Panc1 (cell line): ENCODE measurements around the gene OR10H3. TPM values are rescaled to one million over a fixed set of nuclear protein-coding genes. Genes with fewer than 3 reads are reported as not detected.

Source experiments
- ATAC-seq: fragments of 200-7000 bp; cut with Tn5 transposase; 2 replicates; pipeline ENCODE4 v1.9.1; 2020; ENCODE audit warnings: mild to moderate bottlenecking, moderate library complexity
- BruUV-seq: library from RNA; stranded (reverse); fragments of 400-500 nt; replicated peaks from 2 replicates; lab custom pipeline; 2021; lab: Mats Ljungman, UMichigan
- CTCF ChIA-PET: fragments of 300-600 bp; sonication (Branson Sonifier 250); formaldehyde crosslinking; loops from one replicate; lab custom pipeline; 2022; ENCODE audit warnings: antibody characterized with exemption; lab: Charles Lee
- POLR2A ChIA-PET: fragments of 300-600 bp; sonication (Branson Sonifier 250); formaldehyde crosslinking; loops from one replicate; lab custom pipeline; 2022; ENCODE audit warnings: antibody characterized with exemption; lab: Charles Lee
- DNase-seq: peaks from one replicate; pipeline ENCODE4 v3.0.0-alpha.2; 2010; ENCODE audit warnings: low read depth, low spot score
- H3K27ac ChIP-seq: 2 replicates; pipeline ENCODE4 v1.5.1; 2011; ENCODE audit warnings: mild to moderate bottlenecking, low read length, inconsistent platforms
- H3K27me3 ChIP-seq: fragments of 200-500 bp; sonication (Bioruptor generic); 2 replicates; pipeline ENCODE4 v1.6.0; 2014; ENCODE audit warnings: low read length, inconsistent platforms; ENCODE audit not compliant: control insufficient read depth, insufficient read depth
- H3K36me3 ChIP-seq: fragments of 200-500 bp; sonication (Bioruptor generic); 2 replicates; pipeline ENCODE4 v1.5.1; 2014; ENCODE audit warnings: inconsistent platforms, mild to moderate bottlenecking, low read length, moderate library complexity; ENCODE audit not compliant: control insufficient read depth, insufficient read depth
- H3K4me1 ChIP-seq: 2 replicates; pipeline ENCODE4 v1.5.1; 2011; ENCODE audit warnings: inconsistent platforms, mild to moderate bottlenecking, low read length, moderate library complexity; ENCODE audit not compliant: control insufficient read depth, insufficient read depth
- H3K4me3 ChIP-seq, 2 experiments: 2 replicates each; pipeline ENCODE4 v1.5.1; 2011 to 2012; ENCODE audit warnings: low read depth in 2 of 2, low read length in 2 of 2, mild to moderate bottlenecking in 2 of 2, inconsistent platforms in 1 of 2, moderate library complexity in 1 of 2
- H3K9me3 ChIP-seq: fragments of 200-500 bp; sonication (Bioruptor generic); 2 replicates; pipeline ENCODE4 v1.5.1; 2014; ENCODE audit warnings: low read depth, mild to moderate bottlenecking, inconsistent platforms, low read length, moderate library complexity; ENCODE audit not compliant: control insufficient read depth, insufficient read depth
- CTCF ChIP-seq: fragments of 450-650 bp; IDR thresholded peaks from 2 replicates; pipeline ENCODE4 v1.5.1; 2017; ENCODE audit warnings: mild to moderate bottlenecking
- POLR2AphosphoS5 ChIP-seq: IDR thresholded peaks from 2 replicates; pipeline ENCODE4 v1.6.1; 2012; ENCODE audit warnings: mild to moderate bottlenecking, low read depth, low read length, moderate library complexity
- REST ChIP-seq, 2 experiments: IDR thresholded peaks; 2 replicates each; pipeline ENCODE4 v1.6.1; 2011 to 2012; ENCODE audit warnings: low read depth in 2 of 2, control low read depth in 1 of 2, low read length in 1 of 2, mild to moderate bottlenecking in 1 of 2, moderate library complexity in 1 of 2; ENCODE audit not compliant: insufficient read depth in 1 of 2
- SIN3A ChIP-seq: IDR thresholded peaks from 2 replicates; pipeline ENCODE4 v1.6.1; 2012; ENCODE audit warnings: low read depth, mild to moderate bottlenecking, low read length, moderate library complexity, borderline replicate concordance; ENCODE audit not compliant: insufficient read depth
- TCF7L2 ChIP-seq: IDR thresholded peaks from 2 replicates; pipeline ENCODE4 v1.6.1; 2011; ENCODE audit warnings: mild to moderate bottlenecking, low read depth, low read length, inconsistent platforms
- in situ Hi-C: cut with HindIII; loops from 2 replicates; pipeline ENCODE4 v1.10.0; 2016; ENCODE audit warnings: low sequenced_read_pairs, low pct_unique_long_range_greater_than_20kb
- intact Hi-C: fragments of 100-400 bp; cut with micrococcal nuclease; formaldehyde crosslinking; loops from one replicate; pipeline ENCODE4 v1.10.0; 2022; ENCODE audit not compliant: unreplicated experiment
- total RNA-seq: library from RNA; stranded (reverse); gene quantifications from one replicate; pipeline ENCODE4 v1.2.1, GENCODE V29; 2021; ENCODE audit not compliant: unreplicated experiment

Gene OR10H3
- total RNA-seq, 1 experiment from 2014 or later, result not detected

DNA sequence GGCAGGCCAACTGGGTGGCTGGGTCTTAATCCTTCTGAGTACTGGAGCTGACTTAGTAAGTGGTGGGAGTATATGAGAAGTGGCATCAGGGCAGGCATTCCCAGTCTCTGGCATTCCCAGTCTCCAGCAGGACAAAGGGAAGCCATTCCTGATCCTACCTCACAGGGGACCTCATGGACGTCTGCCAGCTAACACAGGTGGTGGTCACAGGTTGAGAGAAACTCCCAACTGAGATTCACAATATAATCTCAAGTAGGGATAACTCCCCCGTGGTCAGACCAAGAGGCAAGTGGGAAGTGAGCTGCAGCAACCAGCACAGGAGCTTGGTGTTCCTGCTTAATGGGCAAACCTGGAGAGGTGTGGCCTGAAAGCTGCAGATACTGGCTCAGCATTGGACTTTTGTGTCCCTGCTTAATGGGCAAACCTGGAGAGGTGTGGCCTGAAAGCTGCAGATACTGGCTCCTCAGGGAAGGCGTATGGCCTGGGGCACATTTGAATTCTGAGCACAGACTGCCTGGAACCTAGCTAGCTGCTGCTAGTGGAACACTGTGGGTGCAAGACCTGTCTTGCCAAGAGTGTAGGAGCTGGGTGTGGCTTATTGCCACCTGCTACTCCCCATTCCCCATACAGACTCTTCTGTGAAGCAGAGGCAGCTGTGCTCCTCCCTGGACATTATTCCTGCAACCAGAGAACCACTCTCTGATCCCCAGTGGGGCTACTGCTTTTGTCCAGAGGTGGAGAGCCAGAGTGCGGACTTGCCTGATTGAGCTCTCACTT lies 35.8 kb upstream of the OR10H3 start:
- no peak for TF ChIP-seq REST (IDR thresholded peaks at IDR 0.05; ENCODE audit: insufficient read depth in 1 of 2, low read depth in 2 of 2, low read length in 1 of 2)
- TF ChIP-seq TCF7L2, result no peak
- TF ChIP-seq POLR2AphosphoS5, result no peak
- no peak for TF ChIP-seq SIN3A
- no peak for TF ChIP-seq CTCF
- H3K27ac ChIP-seq, result no peak overlapping the region
- in situ Hi-C loops (no loop called here), intact Hi-C loops (no loop called here)
- no peak for DNase-seq
- no peaks in the 10 kb centered on the region for H3K9me3 ChIP-seq
- BruUV-seq, result no TSS peak
- H3K4me1 ChIP-seq, result no peaks in the 10 kb centered on the region
- POLR2A ChIA-PET, result no interaction called here
- H3K36me3 ChIP-seq, result no peaks in the 10 kb centered on the region
- ATAC-seq, result no peak
- CTCF ChIA-PET, result no interaction called here
- no peaks in the 10 kb centered on the region; the same call in 1 of the 2 replicates for H3K27me3 ChIP-seq
- H3K4me3 ChIP-seq, result no peak overlapping the region

DNA sequence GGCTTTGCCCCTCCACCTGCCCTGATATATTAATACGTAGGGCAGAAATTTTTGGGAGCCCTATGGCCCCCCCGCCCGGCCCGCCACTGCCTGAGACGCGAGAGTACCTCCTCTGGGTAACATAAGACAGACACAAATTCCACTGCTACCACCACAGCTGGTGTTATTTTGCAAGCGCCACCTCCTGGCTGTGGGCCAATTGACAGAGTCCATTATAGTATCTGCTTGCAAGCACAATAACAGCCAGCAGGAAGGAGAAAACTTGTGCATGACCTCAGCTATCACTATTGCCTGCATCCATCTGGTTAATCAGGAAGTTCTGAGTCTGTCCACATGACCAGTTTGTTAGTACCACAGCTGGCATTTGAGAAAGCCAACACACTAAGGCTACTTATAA lies 35.3 kb upstream of the OR10H3 start:
- Histone ChIP-seq H3K27ac (no peak overlapping the region), H3K4me1 (no peaks in the 10 kb centered on the region), H3K27me3 (no peaks in the 10 kb centered on the region; the same call in 1 of the 2 replicates), H3K9me3 (no peaks in the 10 kb centered on the region), H3K4me3 (no peak overlapping the region), H3K36me3 (no peaks in the 10 kb centered on the region)
- ChIA-PET POLR2A (no interaction called here), CTCF (no interaction called here)
- TF ChIP-seq REST (IDR thresholded peaks at IDR 0.05; ENCODE audit: insufficient read depth in 1 of 2, low read depth in 2 of 2, low read length in 1 of 2), result no peak
- no peak for TF ChIP-seq TCF7L2
- no peak for TF ChIP-seq SIN3A
- TF ChIP-seq CTCF, result no peak
- no peak for TF ChIP-seq POLR2AphosphoS5
- intact Hi-C loops (no loop called here), in situ Hi-C loops (no loop called here)
- no peak for ATAC-seq
- BruUV-seq, result no TSS peak
- DNase-seq, result no peak
